Caco-2 (cell line): Measurements from ENCODE around the gene FAM186B. TPM values are rescaled to one million over a fixed set of nuclear protein-coding genes. Genes with fewer than 3 reads are reported as not detected.

Source experiments
- BruUV-seq: library from RNA; stranded (reverse); fragments of 400-500 nt; replicated peaks from 2 replicates; lab custom pipeline; 2021; lab: Mats Ljungman, UMichigan
- CTCF ChIA-PET: fragments of 300-600 bp; sonication (Branson Sonifier 250); formaldehyde crosslinking; loops from one replicate; lab custom pipeline; 2022; ENCODE audit warnings: antibody characterized with exemption; lab: Charles Lee
- POLR2A ChIA-PET: fragments of 300-600 bp; sonication (Branson Sonifier 250); formaldehyde crosslinking; loops from one replicate; lab custom pipeline; 2022; ENCODE audit warnings: antibody characterized with exemption; lab: Charles Lee
- DNase-seq, 2 experiments: peaks; one replicate each; pipeline versions ENCODE4 v3.0.0 to v3.0.0-alpha.2; 2020 to 2022
- H3K27me3 ChIP-seq: replicated peaks from 2 replicates; pipeline ENCODE4 v1.6.0; 2011; ENCODE audit warnings: low read length; ENCODE audit not compliant: control insufficient read depth, insufficient read depth
- H3K36me3 ChIP-seq: 2 replicates; pipeline ENCODE4 v1.5.1; 2011; ENCODE audit warnings: low read length; ENCODE audit not compliant: control insufficient read depth, insufficient read depth
- H3K4me1 ChIP-seq: fragments of 250-450 bp; sonication (Bioruptor Pico); 2 replicates; pipeline ENCODE4 v1.5.1; 2020; ENCODE audit warnings: mild to moderate bottlenecking
- H3K4me3 ChIP-seq: 2 replicates; pipeline ENCODE4 v1.5.1; 2011; ENCODE audit warnings: low read depth, mild to moderate bottlenecking, control low read depth, low read length
- H3K9me3 ChIP-seq: fragments of 250-450 bp; sonication (Bioruptor Pico); 2 replicates; pipeline ENCODE4 v1.5.1; 2020; ENCODE audit warnings: mild to moderate bottlenecking, moderate library complexity
- H3K27ac Mint-ChIP-seq: one replicate; pipeline ENCODE4 v1.8.0; 2022; ENCODE audit warnings: mixed read lengths; ENCODE audit not compliant: unreplicated experiment
- H3K27me3 Mint-ChIP-seq: one replicate; pipeline ENCODE4 v1.8.0; 2022; ENCODE audit warnings: mixed read lengths; ENCODE audit not compliant: insufficient read depth, unreplicated experiment
- H3K36me3 Mint-ChIP-seq: one replicate; pipeline ENCODE4 v1.8.0; 2022; ENCODE audit warnings: mild to moderate bottlenecking, mixed read lengths; ENCODE audit not compliant: insufficient read depth, unreplicated experiment
- H3K4me1 Mint-ChIP-seq: one replicate; pipeline ENCODE4 v1.8.0; 2022; ENCODE audit warnings: low read depth, mixed read lengths; ENCODE audit not compliant: unreplicated experiment
- H3K4me3 Mint-ChIP-seq: one replicate; pipeline ENCODE4 v1.8.0; 2022; ENCODE audit warnings: mild to moderate bottlenecking, moderate library complexity, mixed read lengths; ENCODE audit not compliant: unreplicated experiment
- H3K9me3 Mint-ChIP-seq: one replicate; pipeline ENCODE4 v1.8.0; 2022; ENCODE audit warnings: mixed read lengths; ENCODE audit not compliant: unreplicated experiment
- intact Hi-C: fragments of 100-400 bp; cut with micrococcal nuclease; formaldehyde crosslinking; loops from one replicate; pipeline ENCODE4 v1.10.0; 2022; ENCODE audit not compliant: unreplicated experiment
- total RNA-seq: library from RNA; stranded (reverse); gene quantifications from 2 replicates; pipeline ENCODE4 v1.2.3, GENCODE V29; 2022
- TF ChIP-seq, protein P1 (sequence below), 2 experiments: fragments of 200-600 bp in 1 of 2; IDR thresholded peaks; 1 replicate in 1 of 2; 2 replicates in 1 of 2; pipeline versions ENCODE4 v1.5.1 to v1.8.0; 2011 to 2022; ENCODE audit warnings: antibody characterized with exemption in 1 of 2, control low read depth in 1 of 2, inconsistent platforms in 1 of 2, low read depth in 1 of 2, low read length in 1 of 2, mild to moderate bottlenecking in 1 of 2, moderate library complexity in 1 of 2; ENCODE audit not compliant: insufficient read depth in 1 of 2, severe bottlenecking in 1 of 2, unreplicated experiment in 1 of 2

The FAM186B gene
- total RNA-seq, 1 experiment from 2014 or later: 2.2 TPM

DNA sequence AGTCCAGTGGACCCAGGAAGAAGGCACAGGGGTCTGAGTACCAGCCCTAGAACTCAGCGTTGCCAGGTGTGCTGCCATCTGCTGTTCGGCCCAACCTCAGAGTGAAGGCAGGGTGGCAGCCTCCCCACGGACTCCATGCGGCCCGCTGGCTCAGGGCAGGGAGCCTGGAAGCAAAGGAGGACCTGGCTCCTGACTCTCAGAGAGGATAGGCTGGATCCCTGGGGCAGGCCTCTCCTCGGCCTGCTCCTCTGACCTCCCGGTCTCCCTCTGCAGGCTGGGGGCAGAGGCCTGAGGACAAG, 47.6 kb downstream of the FAM186B start:
- no peaks in the 10 kb centered on the region for H3K4me1 Mint-ChIP-seq
- Histone ChIP-seq H3K4me1 (no peaks in the 10 kb centered on the region), H3K27me3 (no peaks in the 10 kb centered on the region), H3K9me3 (no peaks in the 10 kb centered on the region), H3K36me3 (peaks cover 3% of the 10 kb centered on the region; the same call in 1 of the 2 replicates), H3K4me3 (no peak overlapping the region)
- no peaks in the 10 kb centered on the region for H3K9me3 Mint-ChIP-seq
- POLR2A ChIA-PET: no interaction called here
- no peak overlapping the region for H3K27ac Mint-ChIP-seq
- no peak overlapping the region for H3K4me3 Mint-ChIP-seq
- TF ChIP-seq, protein P1, sequence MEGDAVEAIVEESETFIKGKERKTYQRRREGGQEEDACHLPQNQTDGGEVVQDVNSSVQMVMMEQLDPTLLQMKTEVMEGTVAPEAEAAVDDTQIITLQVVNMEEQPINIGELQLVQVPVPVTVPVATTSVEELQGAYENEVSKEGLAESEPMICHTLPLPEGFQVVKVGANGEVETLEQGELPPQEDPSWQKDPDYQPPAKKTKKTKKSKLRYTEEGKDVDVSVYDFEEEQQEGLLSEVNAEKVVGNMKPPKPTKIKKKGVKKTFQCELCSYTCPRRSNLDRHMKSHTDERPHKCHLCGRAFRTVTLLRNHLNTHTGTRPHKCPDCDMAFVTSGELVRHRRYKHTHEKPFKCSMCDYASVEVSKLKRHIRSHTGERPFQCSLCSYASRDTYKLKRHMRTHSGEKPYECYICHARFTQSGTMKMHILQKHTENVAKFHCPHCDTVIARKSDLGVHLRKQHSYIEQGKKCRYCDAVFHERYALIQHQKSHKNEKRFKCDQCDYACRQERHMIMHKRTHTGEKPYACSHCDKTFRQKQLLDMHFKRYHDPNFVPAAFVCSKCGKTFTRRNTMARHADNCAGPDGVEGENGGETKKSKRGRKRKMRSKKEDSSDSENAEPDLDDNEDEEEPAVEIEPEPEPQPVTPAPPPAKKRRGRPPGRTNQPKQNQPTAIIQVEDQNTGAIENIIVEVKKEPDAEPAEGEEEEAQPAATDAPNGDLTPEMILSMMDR (IDR thresholded peaks at IDR 0.05; ENCODE audit: insufficient read depth in 1 of 2, low read depth in 1 of 2, low read length in 1 of 2, severe bottlenecking in 1 of 2, unreplicated experiment in 1 of 2): peak in 1 of 2 experiments; percentile 14
- DNase-seq: peak in 1 of 2 experiments; percentile 39
- BruUV-seq: no TSS peak
- H3K36me3 Mint-ChIP-seq: peaks cover 44% of the 10 kb centered on the region
- H3K27me3 Mint-ChIP-seq: no peaks in the 10 kb centered on the region
- intact Hi-C loops: no loop called here
- CTCF ChIA-PET: interaction anchor here (1.1 kb wide), 1 partner anchor 226 kb away, joined by 4 read pairs; no protein-coding TSS in a partner anchor

DNA sequence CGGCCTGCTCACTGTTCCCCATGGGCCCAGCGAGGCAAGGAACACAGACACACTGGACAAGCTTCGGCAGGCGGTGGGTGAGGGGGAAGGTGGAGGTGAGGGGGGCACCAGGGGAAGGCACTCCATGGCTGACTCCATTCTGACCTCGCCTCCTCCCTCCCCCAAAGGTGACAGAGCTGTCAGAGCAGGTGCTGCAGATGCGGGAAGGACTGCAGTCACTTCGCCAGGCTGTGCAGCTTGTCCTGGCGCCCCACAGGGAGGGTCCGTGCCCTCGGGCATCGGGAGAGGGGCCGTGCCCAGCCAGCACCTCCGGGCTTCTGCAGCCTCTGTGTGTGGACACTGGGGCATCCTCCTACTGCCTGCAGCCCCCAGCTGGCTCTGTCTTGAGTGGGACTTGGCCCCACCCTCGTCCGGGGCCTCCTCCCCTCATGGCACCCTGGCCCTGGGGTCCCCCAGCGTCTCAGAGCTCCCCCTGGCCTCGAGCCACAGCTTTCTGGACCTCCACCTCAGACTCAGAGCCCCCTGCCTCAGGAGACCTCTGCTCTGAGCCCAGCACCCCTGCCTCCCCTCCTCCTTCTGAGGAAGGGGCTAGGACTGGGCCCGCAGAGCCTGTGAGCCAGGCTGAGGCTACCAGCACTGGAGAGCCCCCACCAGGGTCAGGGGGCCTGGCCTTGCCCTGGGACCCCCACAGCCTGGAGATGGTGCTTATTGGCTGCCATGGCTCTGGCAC, 48.1 kb downstream of the FAM186B start:
- TF ChIP-seq, protein P1 (IDR thresholded peaks at IDR 0.05; ENCODE audit: insufficient read depth in 1 of 2, low read depth in 1 of 2, low read length in 1 of 2, severe bottlenecking in 1 of 2, unreplicated experiment in 1 of 2): no peak
- H3K27me3 Mint-ChIP-seq: no peaks in the 10 kb centered on the region
- H3K4me3 Mint-ChIP-seq: no peak overlapping the region
- POLR2A ChIA-PET: interaction anchor here (0.6 kb wide), 1 partner anchor 67 kb away, joined by 6 read pairs; no protein-coding TSS in a partner anchor
- no peaks in the 10 kb centered on the region for H3K4me1 Mint-ChIP-seq
- intact Hi-C loops: no loop called here
- Histone ChIP-seq H3K9me3 (no peaks in the 10 kb centered on the region), H3K36me3 (peaks cover 3% of the 10 kb centered on the region; the same call in 1 of the 2 replicates), H3K4me1 (no peaks in the 10 kb centered on the region), H3K4me3 (no peak overlapping the region), H3K27me3 (no peaks in the 10 kb centered on the region)
- no peak overlapping the region for H3K27ac Mint-ChIP-seq
- no peak for DNase-seq
- peaks cover 43% of the 10 kb centered on the region for H3K36me3 Mint-ChIP-seq
- H3K9me3 Mint-ChIP-seq: no peaks in the 10 kb centered on the region
- CTCF ChIA-PET: interaction anchor here (0.7 to 1.1 kb wide), 2 partner anchors 121 to 226 kb away, joined by 3 to 4 read pairs; no protein-coding TSS in a partner anchor
- BruUV-seq: no TSS peak

DNA sequence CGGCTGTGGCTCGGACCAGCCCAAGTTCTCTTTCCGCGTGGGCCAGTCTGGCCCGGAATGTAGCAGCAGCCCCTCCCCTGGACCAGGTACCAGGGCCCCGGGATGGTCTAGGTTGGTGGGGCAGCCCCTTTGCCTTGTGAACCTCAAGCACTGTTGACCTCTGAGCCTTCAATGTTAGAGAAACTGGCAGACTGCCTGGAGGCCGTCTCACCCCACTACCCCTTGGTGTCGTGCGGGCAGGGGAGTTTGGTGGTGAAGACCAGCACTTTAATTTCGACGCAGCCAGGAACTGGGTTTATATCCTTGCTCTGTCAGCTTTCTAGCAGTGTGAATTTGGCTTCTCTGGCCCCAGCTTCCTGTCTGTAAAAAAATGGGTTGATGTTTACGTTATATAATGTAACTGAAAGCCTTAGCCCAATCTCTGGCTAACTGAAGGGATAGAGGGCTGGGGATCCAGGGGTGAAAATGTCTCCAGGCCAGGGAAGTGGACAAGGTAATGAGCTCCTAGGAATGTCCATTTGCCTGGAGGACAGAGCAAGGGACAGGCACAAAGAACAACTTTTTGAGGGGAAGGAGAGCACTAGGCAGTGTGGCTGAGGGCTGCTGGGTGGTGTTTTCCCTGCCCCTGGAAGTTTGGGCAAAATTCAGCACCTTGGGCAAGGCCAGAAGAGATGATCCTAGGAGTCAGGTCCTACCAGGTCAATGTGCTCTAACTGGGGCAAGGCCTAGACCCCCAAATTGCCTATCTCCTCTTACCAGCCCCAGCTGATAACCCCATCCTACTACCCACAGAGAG, 48.9 kb downstream of the FAM186B start:
- Mint-ChIP-seq H3K36me3 (peaks cover 35% of the 10 kb centered on the region), H3K27ac (no peak overlapping the region), H3K4me1 (no peaks in the 10 kb centered on the region), H3K4me3 (no peak overlapping the region), H3K9me3 (no peaks in the 10 kb centered on the region), H3K27me3 (no peaks in the 10 kb centered on the region)
- intact Hi-C loops: no loop called here
- Histone ChIP-seq H3K9me3 (no peaks in the 10 kb centered on the region), H3K27me3 (no peaks in the 10 kb centered on the region), H3K4me3 (no peak overlapping the region), H3K4me1 (no peaks in the 10 kb centered on the region), H3K36me3 (peaks cover 3% of the 10 kb centered on the region; the same call in 1 of the 2 replicates)
- ChIA-PET CTCF (interaction anchor here (0.7 to 1.1 kb wide), 2 partner anchors 122 to 225 kb away, joined by 3 to 4 read pairs; no protein-coding TSS in a partner anchor), POLR2A (interaction anchor here (0.6 kb wide), 1 partner anchor 68 kb away, joined by 6 read pairs; no protein-coding TSS in a partner anchor)
- no TSS peak for BruUV-seq
- DNase-seq: no peak
- TF ChIP-seq, protein P1 (IDR thresholded peaks at IDR 0.05; ENCODE audit: insufficient read depth in 1 of 2, low read depth in 1 of 2, low read length in 1 of 2, severe bottlenecking in 1 of 2, unreplicated experiment in 1 of 2): no peak
